GM21381 (cell line): ENCODE results near the gene LRRC39.
"Not testable (repeated sequence)": the region's sequence is repeated elsewhere in the genome, so short reads cannot be mapped to it uniquely, and the experiment has no call there.

Experiments used
- ATAC-seq: cut with Tn5 transposase; IDR thresholded peaks from one replicate; pipeline ENCODE4 v1.9.1; 2021; ENCODE audit warnings: mild to moderate bottlenecking, moderate library complexity; ENCODE audit not compliant: unreplicated experiment

Gene LRRC39

DNA sequence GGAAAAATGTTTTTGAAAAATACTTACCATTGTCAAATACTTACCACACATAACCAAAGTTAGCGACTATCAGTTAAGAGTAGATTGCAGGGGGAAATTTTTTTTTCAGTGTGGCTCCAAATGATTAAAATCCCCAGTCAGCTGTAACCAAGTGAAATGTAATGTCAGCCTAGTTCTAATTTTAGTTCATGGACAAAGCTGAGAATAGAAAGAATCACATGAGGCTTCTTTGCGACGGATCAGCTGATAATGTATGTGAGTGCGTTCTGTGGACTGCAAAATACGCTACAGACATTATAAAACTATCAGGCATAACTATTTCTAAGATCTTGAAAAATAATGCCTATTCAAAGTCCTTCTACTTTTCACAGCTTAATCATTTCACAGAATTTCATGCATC lies at the start of gene LRRC39:
LRRC39 (minus strand) TSS at position 166 of the 400 bp plus-strand sequence. CDS start 9,740 bp downstream, outside the sequence.
- no peak for ATAC-seq

GRCh38 chr1:100222428-100222827 lies 44.4 kb upstream of the LRRC39 start:
- no peak for ATAC-seq

DNA sequence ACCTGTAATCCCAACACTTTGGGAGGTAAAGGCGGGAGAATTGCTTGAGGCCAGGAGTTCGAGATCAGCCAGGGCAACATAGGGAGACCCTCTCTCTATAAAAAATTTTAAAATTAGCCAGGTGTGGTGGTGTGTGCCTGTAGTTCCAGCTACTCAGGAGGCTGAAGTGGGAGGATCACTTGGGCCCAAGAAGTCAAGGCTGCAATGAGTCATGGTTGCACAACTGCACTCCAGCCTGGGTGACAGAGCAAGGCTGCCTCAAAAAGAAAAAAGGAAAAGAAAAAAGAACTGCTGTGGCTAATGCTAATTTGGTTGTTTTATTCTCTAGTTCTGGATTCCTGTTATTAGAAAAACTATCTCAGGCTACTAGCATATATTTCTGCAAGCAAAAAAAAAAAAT lies 41.8 kb upstream of the LRRC39 start:
- ATAC-seq: no peak

DNA sequence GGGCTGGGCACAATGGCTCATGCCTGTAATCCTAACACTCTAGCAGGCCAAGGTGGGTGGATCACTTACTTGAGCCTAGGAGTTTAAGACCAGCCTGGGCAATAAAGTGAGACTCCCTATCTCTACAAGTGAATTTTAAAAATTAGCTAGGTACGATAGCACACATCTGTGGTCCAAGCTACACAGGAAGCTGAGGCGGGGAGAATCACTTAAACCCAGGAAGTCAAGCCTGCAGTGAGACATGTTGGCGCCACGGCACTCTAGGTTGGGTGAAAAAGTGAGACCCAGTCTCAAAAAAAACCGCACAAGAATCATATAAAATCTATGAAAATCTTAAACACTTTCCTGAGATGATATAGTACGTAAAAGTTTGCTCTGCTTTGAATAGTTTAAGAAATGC lies 41.4 kb upstream of the LRRC39 start:
- ATAC-seq: no peak

DNA sequence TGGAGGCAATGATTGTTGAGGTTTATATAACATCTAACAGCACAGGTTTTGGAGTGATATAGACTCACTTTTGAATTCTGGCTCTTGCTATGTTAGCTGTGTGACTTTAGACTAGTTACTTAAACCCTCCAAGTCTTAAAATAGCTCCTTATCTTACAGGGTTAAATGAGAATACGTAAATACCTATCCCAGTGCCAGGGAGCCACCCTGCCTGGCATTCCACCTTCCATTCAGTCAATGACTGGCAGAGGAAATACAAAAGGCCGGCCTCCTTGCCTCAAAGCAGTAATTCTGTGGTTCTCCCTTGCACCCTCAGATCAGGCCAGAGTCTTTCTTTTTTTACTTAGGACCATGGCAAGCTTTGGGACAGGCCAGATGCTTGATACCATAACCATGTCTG lies 39.8 kb upstream of the LRRC39 start:
- no peak for ATAC-seq

GRCh38 chr1:100215101-100215500 lies 37.0 kb upstream of the LRRC39 start:
- ATAC-seq: no peak

DNA sequence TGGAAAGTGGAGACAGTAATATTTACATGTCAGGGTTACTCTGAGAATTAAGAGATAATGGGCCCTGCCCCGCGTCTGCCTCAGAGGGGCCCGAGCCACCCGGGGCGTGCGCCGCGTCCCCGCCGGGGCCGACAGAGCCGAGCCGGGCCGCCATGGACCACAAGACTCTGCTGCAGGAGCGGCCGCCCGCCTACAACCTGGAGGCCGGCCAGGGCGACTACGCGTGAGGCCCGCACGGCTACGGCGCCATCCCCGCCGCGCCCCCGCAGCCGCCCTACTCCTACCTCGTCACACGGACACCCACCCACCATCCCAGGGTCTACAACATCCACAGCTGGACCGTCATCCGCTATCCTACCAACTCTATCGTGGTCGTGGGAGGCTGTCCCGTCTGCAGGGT lies 35.1 kb upstream of the LRRC39 start:
- ATAC-seq: no peak

GRCh38 chr1:100206301-100206700 lies 28.2 kb upstream of the LRRC39 start:
- ATAC-seq: no peak

- not testable (repeated sequence) for ATAC-seq
These were observed 27.5 kb upstream of the LRRC39 start for GRCh38 chr1:100205593-100205992.

DNA sequence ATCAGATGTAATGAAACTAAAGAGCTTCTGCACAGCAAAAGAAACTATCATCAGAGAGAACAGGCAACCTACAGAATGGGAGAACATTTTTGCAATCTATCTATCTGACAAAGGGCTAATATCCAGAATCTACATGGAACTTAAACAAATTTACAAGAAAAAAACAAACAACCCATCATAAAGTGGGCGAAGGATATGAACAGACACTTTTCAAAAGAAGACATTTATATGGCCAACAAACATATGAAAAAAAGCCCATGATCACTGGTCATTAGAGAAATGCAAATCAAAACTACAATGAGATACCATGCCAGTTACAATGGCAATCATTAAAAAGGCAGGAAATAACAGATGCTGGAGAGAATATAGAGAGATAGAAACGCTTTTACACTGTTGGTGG lies 27.0 kb upstream of the LRRC39 start:
- not testable (repeated sequence) for ATAC-seq

GRCh38 chr1:100202703-100203102 lies 24.6 kb upstream of the LRRC39 start:
- ATAC-seq: not testable (repeated sequence)

GRCh38 chr1:100200060-100200459 lies 22.0 kb upstream of the LRRC39 start:
- ATAC-seq: not testable (repeated sequence)

- ATAC-seq: no peak
These were observed 20.5 kb upstream of the LRRC39 start for GRCh38 chr1:100198596-100198995.

- no peak for ATAC-seq
These were observed 10.6 kb upstream of the LRRC39 start for GRCh38 chr1:100188617-100189016.

GRCh38 chr1:100187912-100188311 lies 9.9 kb upstream of the LRRC39 start:
- ATAC-seq: no peak

DNA sequence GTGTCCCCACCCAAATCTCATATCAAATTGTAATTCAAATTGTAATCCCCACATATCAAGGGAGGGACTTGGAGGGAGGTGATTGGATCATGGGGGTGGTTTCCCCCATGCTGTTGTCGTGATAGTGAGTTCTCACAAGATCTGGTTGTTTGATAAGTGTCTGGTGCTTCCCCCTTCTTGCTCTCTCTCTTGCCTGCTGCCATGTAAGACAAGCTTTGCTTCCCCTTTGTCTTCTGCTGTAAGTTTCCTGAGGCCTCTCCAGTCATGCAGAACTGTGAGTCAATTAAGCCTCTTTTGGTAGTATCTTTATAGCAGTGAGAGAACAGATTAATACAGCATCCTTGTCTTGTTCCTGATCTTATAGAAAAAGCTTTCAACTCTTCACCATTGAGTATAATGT lies 6.5 kb upstream of the LRRC39 start:
- ATAC-seq: no peak

- no peak for ATAC-seq
These were observed 5.3 kb upstream of the LRRC39 start for GRCh38 chr1:100183370-100183769.

GRCh38 chr1:100177295-100178041 lies 588 bp downstream of the LRRC39 start:
- ATAC-seq: no peak

DNA sequence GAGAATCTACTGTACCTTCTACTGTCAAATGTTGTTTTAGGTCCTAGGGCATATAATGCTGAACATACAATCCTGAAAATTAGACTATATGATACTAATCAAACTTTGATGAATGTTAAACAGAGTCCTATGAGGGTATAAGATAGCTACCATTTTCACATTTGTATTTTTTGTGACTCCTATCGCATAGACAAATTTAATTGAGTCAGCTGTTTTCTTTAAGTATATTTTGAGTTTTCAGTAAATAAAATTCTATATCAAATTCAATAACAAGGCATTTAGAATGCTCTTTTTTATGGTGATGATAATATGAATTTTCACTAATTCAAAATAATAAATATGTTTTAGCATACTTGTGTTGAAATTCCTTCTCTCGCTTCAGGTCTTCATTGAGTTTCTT lies 10.0 kb downstream of the LRRC39 start:
- ATAC-seq: no peak

- ATAC-seq: no peak
These were observed 13.4 kb downstream of the LRRC39 start for GRCh38 chr1:100164702-100165101.

GRCh38 chr1:100164216-100164615 lies 13.8 kb downstream of the LRRC39 start:
- no peak for ATAC-seq

GRCh38 chr1:100162881-100163280 lies 15.2 kb downstream of the LRRC39 start:
- ATAC-seq: no peak

GRCh38 chr1:100152271-100152670 lies 25.8 kb downstream of the LRRC39 start:
- ATAC-seq: peak; percentile 77
